PFSK-1 (cell line): ENCODE results near the gene SEMA4D.

ENCODE experiments used
- FOXP2 ChIP-seq: optimal IDR thresholded peaks from 2 replicates; pipeline ENCODE3; 2011; ENCODE audit warnings: borderline replicate concordance, control low read depth, inconsistent platforms; ENCODE audit not compliant: insufficient read depth; ENCODE audit errors: extremely low read length, extremely low read depth
- POLR2AphosphoS5 ChIP-seq: IDR thresholded peaks from 2 replicates; pipeline ENCODE4 v1.6.1; 2012; ENCODE audit warnings: low read depth, mild to moderate bottlenecking, control low read depth, low read length, moderate library complexity
- SIN3A ChIP-seq: IDR thresholded peaks from 2 replicates; pipeline ENCODE4 v1.6.1; 2012; ENCODE audit warnings: mild to moderate bottlenecking, low read length, moderate library complexity, borderline replicate concordance; ENCODE audit not compliant: insufficient read depth
- TAF1 ChIP-seq: IDR thresholded peaks from 2 replicates; pipeline ENCODE4 v1.6.1; 2012; ENCODE audit warnings: low read length, control low read depth, borderline replicate concordance; ENCODE audit not compliant: insufficient read depth
- TF ChIP-seq, protein P1 (sequence below), 2 experiments: IDR thresholded peaks; 2 replicates each; pipeline versions ENCODE4 v1.6.1 to v1.8.0; 2011 to 2012; ENCODE audit warnings: low read depth in 2 of 2, low read length in 2 of 2, control low read depth in 1 of 2, inconsistent platforms in 1 of 2, mild to moderate bottlenecking in 1 of 2, moderate library complexity in 1 of 2; ENCODE audit not compliant: insufficient read depth in 1 of 2

SEMA4D gene

DNA sequence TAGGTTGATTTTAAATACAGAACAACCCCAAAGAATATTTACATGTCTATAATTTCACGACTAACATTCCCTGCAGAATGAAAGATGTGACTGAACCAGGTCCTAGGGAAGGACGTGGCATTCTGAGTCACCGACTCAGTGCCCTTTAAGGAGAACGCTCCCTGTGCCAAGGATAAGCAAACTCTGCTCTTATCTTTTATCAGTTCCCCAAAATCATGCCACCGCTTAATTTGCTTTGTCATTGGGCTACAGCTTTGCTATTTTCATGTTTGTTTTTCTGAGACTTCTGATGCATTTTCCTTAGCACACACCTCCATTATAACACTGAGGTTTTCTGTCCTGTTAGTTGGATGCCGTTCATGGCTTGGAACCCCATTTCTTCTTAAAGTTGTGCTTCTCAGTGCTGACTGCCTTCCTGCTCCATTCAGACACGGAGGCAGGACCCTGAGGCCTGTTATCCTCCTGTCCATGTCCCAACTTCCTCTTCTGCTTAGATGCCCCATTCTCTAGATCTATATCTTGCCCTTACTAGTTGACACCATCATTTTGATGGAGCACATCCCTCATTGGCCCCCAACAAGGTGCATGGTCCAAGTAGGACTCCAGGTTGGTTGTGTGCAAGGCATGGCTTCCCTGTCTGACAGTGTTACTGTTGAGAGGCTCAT, 11.2 kb upstream of the SEMA4D start:
- TF ChIP-seq, protein P1, sequence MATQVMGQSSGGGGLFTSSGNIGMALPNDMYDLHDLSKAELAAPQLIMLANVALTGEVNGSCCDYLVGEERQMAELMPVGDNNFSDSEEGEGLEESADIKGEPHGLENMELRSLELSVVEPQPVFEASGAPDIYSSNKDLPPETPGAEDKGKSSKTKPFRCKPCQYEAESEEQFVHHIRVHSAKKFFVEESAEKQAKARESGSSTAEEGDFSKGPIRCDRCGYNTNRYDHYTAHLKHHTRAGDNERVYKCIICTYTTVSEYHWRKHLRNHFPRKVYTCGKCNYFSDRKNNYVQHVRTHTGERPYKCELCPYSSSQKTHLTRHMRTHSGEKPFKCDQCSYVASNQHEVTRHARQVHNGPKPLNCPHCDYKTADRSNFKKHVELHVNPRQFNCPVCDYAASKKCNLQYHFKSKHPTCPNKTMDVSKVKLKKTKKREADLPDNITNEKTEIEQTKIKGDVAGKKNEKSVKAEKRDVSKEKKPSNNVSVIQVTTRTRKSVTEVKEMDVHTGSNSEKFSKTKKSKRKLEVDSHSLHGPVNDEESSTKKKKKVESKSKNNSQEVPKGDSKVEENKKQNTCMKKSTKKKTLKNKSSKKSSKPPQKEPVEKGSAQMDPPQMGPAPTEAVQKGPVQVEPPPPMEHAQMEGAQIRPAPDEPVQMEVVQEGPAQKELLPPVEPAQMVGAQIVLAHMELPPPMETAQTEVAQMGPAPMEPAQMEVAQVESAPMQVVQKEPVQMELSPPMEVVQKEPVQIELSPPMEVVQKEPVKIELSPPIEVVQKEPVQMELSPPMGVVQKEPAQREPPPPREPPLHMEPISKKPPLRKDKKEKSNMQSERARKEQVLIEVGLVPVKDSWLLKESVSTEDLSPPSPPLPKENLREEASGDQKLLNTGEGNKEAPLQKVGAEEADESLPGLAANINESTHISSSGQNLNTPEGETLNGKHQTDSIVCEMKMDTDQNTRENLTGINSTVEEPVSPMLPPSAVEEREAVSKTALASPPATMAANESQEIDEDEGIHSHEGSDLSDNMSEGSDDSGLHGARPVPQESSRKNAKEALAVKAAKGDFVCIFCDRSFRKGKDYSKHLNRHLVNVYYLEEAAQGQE (IDR thresholded peaks at IDR 0.05; ENCODE audit: insufficient read depth in 1 of 2, low read depth in 2 of 2, low read length in 2 of 2), result no peak
- no peak for TF ChIP-seq POLR2AphosphoS5
- TF ChIP-seq SIN3A, result no peak
- no peak for TF ChIP-seq FOXP2
- TF ChIP-seq TAF1, result no peak

DNA sequence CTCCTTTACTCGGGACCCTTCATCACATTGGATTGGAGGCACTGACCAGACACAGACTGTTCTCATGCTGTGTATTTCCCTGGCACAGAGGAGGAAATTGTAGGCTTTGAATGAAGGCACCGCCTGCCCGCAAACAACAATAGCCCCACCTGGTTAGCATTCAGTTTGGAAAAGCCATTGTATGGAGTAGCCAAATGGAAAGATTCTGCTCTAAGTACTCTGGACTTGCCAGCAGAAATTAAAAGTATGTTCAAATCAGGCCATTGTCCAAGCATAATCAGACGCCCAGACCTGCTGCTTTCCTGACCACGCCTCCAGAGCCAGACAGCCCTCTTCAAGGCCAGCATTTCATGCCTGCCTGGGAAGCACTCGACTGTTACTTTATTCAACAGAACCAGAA, 8.0 kb upstream of the SEMA4D start:
- TF ChIP-seq TAF1 (no peak), SIN3A (no peak), FOXP2 (no peak), POLR2AphosphoS5 (no peak)
- TF ChIP-seq, protein P1 (IDR thresholded peaks at IDR 0.05; ENCODE audit: insufficient read depth in 1 of 2, low read depth in 2 of 2, low read length in 2 of 2), result no peak

DNA sequence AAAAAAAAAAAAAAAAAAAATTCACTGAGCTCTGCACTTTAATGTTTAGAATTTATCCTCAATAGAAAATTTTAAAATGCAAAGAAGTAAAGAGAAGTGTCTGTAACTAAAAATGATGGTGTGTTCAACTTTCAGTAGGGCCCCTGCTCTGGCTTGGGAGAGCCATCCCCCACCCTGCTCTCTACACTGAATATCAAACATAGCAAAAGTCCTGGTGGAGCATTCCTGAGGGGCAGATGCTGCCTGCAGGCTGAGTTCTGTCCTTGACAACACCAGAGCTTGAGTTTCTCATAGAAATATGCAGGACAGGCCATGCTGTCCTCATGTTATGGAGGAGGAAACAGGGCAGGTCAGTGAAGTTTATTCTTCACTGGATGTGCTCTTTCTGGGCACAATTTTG, 7.1 kb upstream of the SEMA4D start:
- TF ChIP-seq SIN3A, result no peak

DNA sequence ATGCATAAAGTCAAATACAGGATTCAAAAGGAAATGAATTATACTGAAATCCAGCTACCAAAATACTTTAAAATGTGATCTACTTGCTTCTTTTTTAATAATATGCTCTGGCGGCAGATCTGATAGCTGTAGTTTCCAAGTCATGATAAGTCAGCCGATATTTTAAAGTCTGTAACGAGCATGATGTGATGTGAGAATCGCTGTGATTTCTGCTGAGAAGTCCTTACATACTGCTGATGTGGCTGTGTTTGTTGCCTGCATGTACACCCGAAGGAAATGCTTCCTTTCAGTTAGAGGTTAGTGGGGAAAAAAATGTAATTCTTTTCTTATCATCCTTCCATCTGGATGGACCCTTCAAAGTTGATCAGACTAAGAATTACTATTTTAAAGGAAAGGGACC, 4.8 kb upstream of the SEMA4D start:
- no peak for TF ChIP-seq SIN3A
- TF ChIP-seq POLR2AphosphoS5, result no peak
- TF ChIP-seq, protein P1 (IDR thresholded peaks at IDR 0.05; ENCODE audit: insufficient read depth in 1 of 2, low read depth in 2 of 2, low read length in 2 of 2), result no peak
- no peak for TF ChIP-seq FOXP2
- no peak for TF ChIP-seq TAF1

DNA sequence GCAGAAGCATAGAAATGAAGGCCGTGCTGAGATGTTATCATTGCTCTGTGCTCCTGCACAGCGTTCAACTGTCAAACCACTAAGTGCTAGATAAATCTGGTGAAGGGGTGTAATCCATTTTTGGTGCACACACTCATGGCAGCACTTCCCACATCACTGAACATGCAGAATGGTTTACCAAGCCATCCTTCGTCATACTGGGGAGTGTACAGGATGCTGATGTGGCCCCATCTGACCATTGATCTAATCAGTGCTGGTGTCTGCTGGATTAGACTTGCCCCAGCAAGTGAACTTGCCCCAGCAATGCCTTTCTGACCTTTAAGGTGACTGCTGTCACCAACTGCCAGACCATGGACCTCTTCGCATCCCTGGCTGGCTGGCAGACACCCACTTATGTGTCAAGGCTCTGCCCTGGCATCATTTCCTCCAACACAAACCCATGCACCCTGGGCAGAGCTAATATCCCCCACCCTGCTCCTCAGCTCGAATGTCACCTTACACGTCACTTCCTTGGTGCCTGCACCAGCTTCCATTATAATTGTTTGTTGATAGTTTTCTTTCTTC, 4.2 kb upstream of the SEMA4D start:
- TF ChIP-seq SIN3A, result no peak
- no peak for TF ChIP-seq FOXP2
- no peak for TF ChIP-seq TAF1
- no peak for TF ChIP-seq POLR2AphosphoS5

DNA sequence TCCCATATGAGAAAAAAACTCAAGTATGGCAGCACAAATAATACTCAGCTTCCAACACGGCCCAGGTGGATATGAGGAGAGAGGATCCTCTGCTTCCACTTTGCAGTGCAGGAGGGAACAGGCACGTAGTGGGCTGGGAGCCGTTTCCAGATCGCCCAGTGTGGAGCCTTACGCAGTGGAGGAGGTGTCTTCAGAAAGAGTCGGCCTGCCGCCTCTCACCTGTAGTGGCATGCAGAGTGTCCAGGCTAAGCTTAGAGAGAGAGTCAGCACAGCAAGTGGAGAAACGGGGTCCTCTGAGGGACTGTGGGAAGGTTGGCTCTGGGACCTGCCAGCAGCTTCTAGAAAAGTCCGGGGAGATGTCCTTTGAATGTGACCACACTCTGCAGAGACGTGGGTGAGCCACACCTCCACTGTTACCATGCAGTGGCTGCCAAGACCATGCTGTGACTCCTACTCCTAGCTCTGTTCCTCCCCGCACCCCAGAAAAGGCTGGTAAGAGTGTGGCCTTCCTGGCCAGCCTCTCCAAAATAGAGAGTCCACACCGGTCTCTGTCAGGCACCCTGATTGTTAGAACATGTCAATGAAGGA, 3.5 kb upstream of the SEMA4D start:
- TF ChIP-seq TAF1 (no peak), POLR2AphosphoS5 (no peak), SIN3A (no peak), FOXP2 (no peak)
- TF ChIP-seq, protein P1 (IDR thresholded peaks at IDR 0.05; ENCODE audit: insufficient read depth in 1 of 2, low read depth in 2 of 2, low read length in 2 of 2), result no peak
